ENCODE data around the gene TBRG4. TPM values are rescaled to one million over a fixed set of nuclear protein-coding genes. Genes with fewer than 3 reads are reported as not detected.

TBRG4 gene
- total RNA-seq, 2 experiments from 2014 or later, result 197 TPM

DNA sequence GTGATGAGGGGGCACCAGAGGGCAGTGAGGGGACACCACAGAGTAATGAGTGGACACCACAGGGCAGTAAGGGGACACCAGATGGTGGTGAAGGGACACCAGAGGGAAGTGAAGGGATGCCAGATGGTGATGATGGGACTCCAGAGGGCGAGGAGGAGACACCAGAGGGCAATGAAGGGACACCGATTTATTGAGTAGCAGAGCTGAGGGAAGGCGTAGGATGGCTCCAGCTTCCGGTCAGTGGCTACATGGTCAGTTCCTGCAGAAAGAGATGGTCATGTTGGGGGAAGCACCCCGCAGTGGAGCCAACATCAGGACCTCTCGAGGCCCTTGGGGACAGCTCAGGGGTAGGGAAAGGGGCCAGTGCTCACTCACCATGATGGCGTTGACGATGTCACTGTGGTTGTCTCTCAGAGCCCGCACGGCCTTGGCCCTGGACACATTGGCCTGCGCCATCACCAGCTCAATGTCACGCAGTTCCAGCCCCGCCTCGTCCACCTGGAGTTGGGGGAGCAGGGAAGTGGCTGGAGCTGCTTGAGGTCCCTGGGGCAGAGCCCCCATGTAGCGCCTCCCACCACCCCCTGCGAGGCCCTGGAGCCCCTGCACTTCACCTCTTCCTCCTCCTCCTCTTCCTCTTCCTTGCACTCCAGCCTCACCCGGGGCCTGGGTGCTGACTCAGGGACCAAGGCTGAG, 31.1 kb downstream of the TBRG4 start:
- peak; percentile 35 for ATAC-seq
- peaks cover 6% of the 10 kb centered on the region for H3K36me3 Mint-ChIP-seq (ENCODE audit: low read depth)
- peak overlapping the region; percentile 16 for H3K27ac Mint-ChIP-seq
- H3K4me1 Mint-ChIP-seq (ENCODE audit: low read depth), result peaks cover 2% of the 10 kb centered on the region
- H3K4me3 Mint-ChIP-seq, result no peak overlapping the region
- CTCF ChIA-PET, result interaction anchor here (1.6 kb wide), 1 partner anchor 56 kb away, joined by 4 read pairs; no protein-coding TSS in a partner anchor
- TF ChIP-seq, protein P1, sequence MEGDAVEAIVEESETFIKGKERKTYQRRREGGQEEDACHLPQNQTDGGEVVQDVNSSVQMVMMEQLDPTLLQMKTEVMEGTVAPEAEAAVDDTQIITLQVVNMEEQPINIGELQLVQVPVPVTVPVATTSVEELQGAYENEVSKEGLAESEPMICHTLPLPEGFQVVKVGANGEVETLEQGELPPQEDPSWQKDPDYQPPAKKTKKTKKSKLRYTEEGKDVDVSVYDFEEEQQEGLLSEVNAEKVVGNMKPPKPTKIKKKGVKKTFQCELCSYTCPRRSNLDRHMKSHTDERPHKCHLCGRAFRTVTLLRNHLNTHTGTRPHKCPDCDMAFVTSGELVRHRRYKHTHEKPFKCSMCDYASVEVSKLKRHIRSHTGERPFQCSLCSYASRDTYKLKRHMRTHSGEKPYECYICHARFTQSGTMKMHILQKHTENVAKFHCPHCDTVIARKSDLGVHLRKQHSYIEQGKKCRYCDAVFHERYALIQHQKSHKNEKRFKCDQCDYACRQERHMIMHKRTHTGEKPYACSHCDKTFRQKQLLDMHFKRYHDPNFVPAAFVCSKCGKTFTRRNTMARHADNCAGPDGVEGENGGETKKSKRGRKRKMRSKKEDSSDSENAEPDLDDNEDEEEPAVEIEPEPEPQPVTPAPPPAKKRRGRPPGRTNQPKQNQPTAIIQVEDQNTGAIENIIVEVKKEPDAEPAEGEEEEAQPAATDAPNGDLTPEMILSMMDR (IDR thresholded peaks at IDR 0.05), result no peak
- no peaks in the 10 kb centered on the region for H3K9me3 Mint-ChIP-seq
- no peak for DNase-seq
- no peaks in the 10 kb centered on the region for H3K27me3 Mint-ChIP-seq
- intact Hi-C loops (cut with micrococcal nuclease), result no loop called here
- POLR2A ChIA-PET, result interaction anchor here (1.0 to 1.1 kb wide), 4 partner anchors 21 to 96 kb away, joined by 3 to 4 read pairs (median 3); no protein-coding TSS in a partner anchor

GRCh38 chr7:45078125-45078681, 33.3 kb downstream of the TBRG4 start:
- ChIA-PET POLR2A (no interaction called here), CTCF (no interaction called here)
- Mint-ChIP-seq H3K9me3 (no peaks in the 10 kb centered on the region), H3K4me3 (no peak overlapping the region), H3K27ac (no peak overlapping the region), H3K36me3 (ENCODE audit: low read depth) (peaks cover 15% of the 10 kb centered on the region), H3K27me3 (no peaks in the 10 kb centered on the region), H3K4me1 (ENCODE audit: low read depth) (peaks cover 2% of the 10 kb centered on the region)
- no peak for ATAC-seq
- DNase-seq, result no peak
- intact Hi-C loops (cut with micrococcal nuclease), result no loop called here
- TF ChIP-seq, protein P1 (IDR thresholded peaks at IDR 0.05), result no peak

DNA sequence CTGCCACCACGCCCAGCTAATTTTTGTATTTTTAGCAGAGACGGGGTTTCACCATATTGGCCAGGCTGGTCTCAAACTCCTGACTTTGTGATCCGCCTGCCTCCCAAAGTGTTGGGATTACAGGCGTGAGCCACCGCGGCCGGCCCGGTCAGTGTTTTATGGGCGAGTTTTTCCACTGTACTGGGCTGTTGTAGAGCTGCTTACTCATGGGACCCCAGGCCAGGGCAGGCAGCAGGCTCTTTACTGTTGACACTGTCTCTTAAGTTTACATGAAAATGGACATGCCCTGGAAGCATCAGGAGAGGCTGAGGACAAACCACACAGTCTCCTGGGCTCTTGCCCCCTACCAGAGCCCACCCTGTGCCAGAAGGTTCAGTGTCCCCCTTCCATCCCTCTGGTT, 33.9 kb downstream of the TBRG4 start:
- Mint-ChIP-seq H3K27ac (no peak overlapping the region), H3K4me1 (ENCODE audit: low read depth) (peaks cover 2% of the 10 kb centered on the region), H3K36me3 (ENCODE audit: low read depth) (peaks cover 22% of the 10 kb centered on the region), H3K27me3 (no peaks in the 10 kb centered on the region), H3K9me3 (no peaks in the 10 kb centered on the region), H3K4me3 (no peak overlapping the region)
- intact Hi-C loops (cut with micrococcal nuclease), result no loop called here
- ChIA-PET CTCF (no interaction called here), POLR2A (no interaction called here)
- DNase-seq (no peak), ATAC-seq (no peak)
- TF ChIP-seq, protein P1 (IDR thresholded peaks at IDR 0.05), result no peak

GRCh38 chr7:45076946-45077345, 34.6 kb downstream of the TBRG4 start:
- ChIA-PET CTCF (no interaction called here), POLR2A (interaction anchor here (0.7 kb wide), 1 partner anchor 50 kb away, joined by 3 read pairs; no protein-coding TSS in a partner anchor)
- TF ChIP-seq, protein P1 (IDR thresholded peaks at IDR 0.05), result no peak
- no peak for ATAC-seq
- H3K4me1 Mint-ChIP-seq (ENCODE audit: low read depth), result peaks cover 2% of the 10 kb centered on the region
- H3K36me3 Mint-ChIP-seq (ENCODE audit: low read depth), result peaks cover 22% of the 10 kb centered on the region
- intact Hi-C loops (cut with micrococcal nuclease), result no loop called here
- H3K9me3 Mint-ChIP-seq, result no peaks in the 10 kb centered on the region
- no peak overlapping the region for H3K4me3 Mint-ChIP-seq
- no peak for DNase-seq
- no peak overlapping the region for H3K27ac Mint-ChIP-seq
- H3K27me3 Mint-ChIP-seq, result no peaks in the 10 kb centered on the region

All from activated CD8-positive, alpha-beta T cell treated with anti-CD3 and anti-CD28 coated beads for 36 hours (primary cell).